ENCODE data around the gene CACNB3. TPM values are rescaled to one million over a fixed set of nuclear protein-coding genes. Genes with fewer than 3 reads are reported as not detected.

CACNB3 gene
- 19.8 and 22.4 TPM in 2 replicates for total RNA-seq (2014; rRNA removed; shearing (Covaris generic))

- peak; percentile 53 for DNase-seq (ENCODE audit: low spot score)
Measured at GRCh38 chr12:48817873-48818830, at the start of gene CACNB3. TSS of gene CACNB3 (plus strand) at chr12:48818496. CDS start at chr12:48818930, 434 bp downstream.

GRCh38 chr12:48768736-48769135 is 49.6 kb upstream of the CACNB3 start:
- DNase-seq (ENCODE audit: low spot score) = no peak

GRCh38 chr12:48770756-48771155 is 47.5 kb upstream of the CACNB3 start:
- no peak for DNase-seq (ENCODE audit: low spot score)

- no peak for DNase-seq (ENCODE audit: low spot score)
Measured at GRCh38 chr12:48771588-48772112, 46.6 kb upstream of the CACNB3 start.

- no peak for DNase-seq (ENCODE audit: low spot score)
Measured at GRCh38 chr12:48773686-48774085, 44.6 kb upstream of the CACNB3 start.

GRCh38 chr12:48774516-48774915 is 43.8 kb upstream of the CACNB3 start:
- DNase-seq (ENCODE audit: low spot score) = no peak

GRCh38 chr12:48775299-48775698 is 43.0 kb upstream of the CACNB3 start:
- no peak for DNase-seq (ENCODE audit: low spot score)

- DNase-seq (ENCODE audit: low spot score) = no peak
Measured at GRCh38 chr12:48775991-48776649, 42.2 kb upstream of the CACNB3 start.

GRCh38 chr12:48776956-48777355 is 41.3 kb upstream of the CACNB3 start:
- no peak for DNase-seq (ENCODE audit: low spot score)

GRCh38 chr12:48777501-48778400 is 40.5 kb upstream of the CACNB3 start:
- DNase-seq (ENCODE audit: low spot score) = no peak

GRCh38 chr12:48779869-48780268 is 38.4 kb upstream of the CACNB3 start:
- no peak for DNase-seq (ENCODE audit: low spot score)

GRCh38 chr12:48780381-48781025 is 37.8 kb upstream of the CACNB3 start:
- DNase-seq (ENCODE audit: low spot score) = no peak

GRCh38 chr12:48781750-48782456 is 36.4 kb upstream of the CACNB3 start:
- DNase-seq (ENCODE audit: low spot score) = no peak

GRCh38 chr12:48782457-48783395 is 35.6 kb upstream of the CACNB3 start:
- no peak for DNase-seq (ENCODE audit: low spot score)

GRCh38 chr12:48783432-48783831 is 34.9 kb upstream of the CACNB3 start:
- no peak for DNase-seq (ENCODE audit: low spot score)

- no peak for DNase-seq (ENCODE audit: low spot score)
Measured at GRCh38 chr12:48786591-48787544, 31.4 kb upstream of the CACNB3 start.

- DNase-seq (ENCODE audit: low spot score) = peak; percentile 16
Measured at GRCh38 chr12:48787791-48788523, 30.3 kb upstream of the CACNB3 start.
